AG08395 (cell line): ENCODE results near the gene WDR89.
"Not testable (repeated sequence)": the region's sequence is repeated elsewhere in the genome, so short reads cannot be mapped to it uniquely, and the experiment has no call there.

Source experiments
- DNase-seq: peaks from one replicate; pipeline ENCODE4 v3.0.0; 2012; ENCODE audit warnings: mixed read lengths, low spot score

WDR89 gene

GRCh38 chr14:63596998-63597658 lies 44.5 kb downstream of the WDR89 start:
- no peak for DNase-seq

- DNase-seq, result no peak
Observed at GRCh38 chr14:63594455-63595372, 47.0 kb downstream of the WDR89 start.

GRCh38 chr14:63583046-63583445 lies 58.6 kb downstream of the WDR89 start:
- not testable (repeated sequence) for DNase-seq

GRCh38 chr14:63581491-63581890 lies 60.2 kb downstream of the WDR89 start:
- DNase-seq, result no peak

GRCh38 chr14:63578300-63578699 lies 63.4 kb downstream of the WDR89 start:
- peak; percentile 8 for DNase-seq

GRCh38 chr14:63573581-63573980 lies 68.1 kb downstream of the WDR89 start:
- peak; percentile 12 for DNase-seq

GRCh38 chr14:63565448-63565847 lies 76.2 kb downstream of the WDR89 start:
- DNase-seq, result no peak

- no peak for DNase-seq
Observed at GRCh38 chr14:63564318-63564717, 77.4 kb downstream of the WDR89 start.

- DNase-seq, result no peak
Observed at GRCh38 chr14:63563370-63564026, 78.2 kb downstream of the WDR89 start.

GRCh38 chr14:63562405-63562804 lies 79.3 kb downstream of the WDR89 start:
- no peak for DNase-seq

- DNase-seq, result no peak
Observed at GRCh38 chr14:63555572-63555971, 86.1 kb downstream of the WDR89 start.

- DNase-seq, result peak; percentile 50
Observed at GRCh38 chr14:63551332-63551731, 90.3 kb downstream of the WDR89 start.

- DNase-seq, result no peak
Observed at GRCh38 chr14:63547798-63548335, 93.8 kb downstream of the WDR89 start.
